AG09319 (cell line): ENCODE data around the gene TMEM185A.

ENCODE experiments used
- DNase-seq: peaks from one replicate; pipeline ENCODE4 v3.0.0-alpha.2; 2010; ENCODE audit warnings: low read depth; ENCODE audit errors: extremely low read depth
- CTCF ChIP-seq: IDR thresholded peaks from 2 replicates; pipeline ENCODE4 v1.5.1; 2011; ENCODE audit warnings: low read depth, mild to moderate bottlenecking, inconsistent platforms, low read length, moderate library complexity

The TMEM185A gene

GRCh38 chrX:149648932-149649331, 17.3 kb upstream of the TMEM185A start:
- TF ChIP-seq CTCF = no peak
- no peak for DNase-seq

GRCh38 chrX:149647505-149647904, 15.9 kb upstream of the TMEM185A start:
- no peak for DNase-seq
- TF ChIP-seq CTCF = no peak

GRCh38 chrX:149643496-149643895, 11.9 kb upstream of the TMEM185A start:
- TF ChIP-seq CTCF = no peak
- DNase-seq = no peak

GRCh38 chrX:149641835-149642234, 10.2 kb upstream of the TMEM185A start:
- TF ChIP-seq CTCF = no peak
- DNase-seq = no peak

- no peak for DNase-seq
- TF ChIP-seq CTCF = no peak
These were observed 9.8 kb upstream of the TMEM185A start for GRCh38 chrX:149641432-149641831.

GRCh38 chrX:149639568-149639967, 8.0 kb upstream of the TMEM185A start:
- no peak for DNase-seq
- TF ChIP-seq CTCF = no peak

GRCh38 chrX:149638860-149639259, 7.3 kb upstream of the TMEM185A start:
- no peak for TF ChIP-seq CTCF
- no peak for DNase-seq

GRCh38 chrX:149633511-149633910, 1.9 kb upstream of the TMEM185A start:
- no peak for DNase-seq
- no peak for TF ChIP-seq CTCF
